ENCODE measurements around the gene FAAH. TPM values are rescaled to one million over a fixed set of nuclear protein-coding genes. Genes with fewer than 3 reads are reported as not detected.

The FAAH gene
- total and polyA plus RNA-seq, 2 of the 13 experiments (the other 11 are each of a cell fraction or from before 2014, with no cell fraction given), result 5.4 to 11.0 TPM

DNA sequence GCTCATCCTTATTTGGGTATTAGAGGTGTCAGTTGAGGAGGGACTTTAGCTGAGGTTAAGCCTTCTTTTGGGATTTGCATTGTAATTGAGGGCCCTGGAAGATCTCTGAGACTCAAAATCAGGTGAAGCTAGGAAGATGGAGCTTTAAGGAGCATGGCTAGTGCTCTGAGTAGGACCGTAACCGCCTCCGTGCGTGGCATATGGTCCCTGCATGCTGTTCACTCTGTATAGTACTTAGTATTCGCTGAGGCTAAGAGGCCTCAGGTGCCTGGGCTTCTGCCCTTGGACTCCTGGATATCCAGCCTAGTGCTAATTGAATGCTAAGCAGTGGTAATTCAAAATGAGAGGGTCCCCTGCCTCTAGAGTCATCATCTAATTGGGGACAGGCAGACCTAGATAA, 31.0 kb upstream of the FAAH start (continued):
- TF ChIP-seq, protein P1, sequence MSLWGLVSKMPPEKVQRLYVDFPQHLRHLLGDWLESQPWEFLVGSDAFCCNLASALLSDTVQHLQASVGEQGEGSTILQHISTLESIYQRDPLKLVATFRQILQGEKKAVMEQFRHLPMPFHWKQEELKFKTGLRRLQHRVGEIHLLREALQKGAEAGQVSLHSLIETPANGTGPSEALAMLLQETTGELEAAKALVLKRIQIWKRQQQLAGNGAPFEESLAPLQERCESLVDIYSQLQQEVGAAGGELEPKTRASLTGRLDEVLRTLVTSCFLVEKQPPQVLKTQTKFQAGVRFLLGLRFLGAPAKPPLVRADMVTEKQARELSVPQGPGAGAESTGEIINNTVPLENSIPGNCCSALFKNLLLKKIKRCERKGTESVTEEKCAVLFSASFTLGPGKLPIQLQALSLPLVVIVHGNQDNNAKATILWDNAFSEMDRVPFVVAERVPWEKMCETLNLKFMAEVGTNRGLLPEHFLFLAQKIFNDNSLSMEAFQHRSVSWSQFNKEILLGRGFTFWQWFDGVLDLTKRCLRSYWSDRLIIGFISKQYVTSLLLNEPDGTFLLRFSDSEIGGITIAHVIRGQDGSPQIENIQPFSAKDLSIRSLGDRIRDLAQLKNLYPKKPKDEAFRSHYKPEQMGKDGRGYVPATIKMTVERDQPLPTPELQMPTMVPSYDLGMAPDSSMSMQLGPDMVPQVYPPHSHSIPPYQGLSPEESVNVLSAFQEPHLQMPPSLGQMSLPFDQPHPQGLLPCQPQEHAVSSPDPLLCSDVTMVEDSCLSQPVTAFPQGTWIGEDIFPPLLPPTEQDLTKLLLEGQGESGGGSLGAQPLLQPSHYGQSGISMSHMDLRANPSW (CRISPR knock-in tag; IDR thresholded peaks at IDR 0.05; ENCODE audit: borderline replicate concordance), result no peak

DNA sequence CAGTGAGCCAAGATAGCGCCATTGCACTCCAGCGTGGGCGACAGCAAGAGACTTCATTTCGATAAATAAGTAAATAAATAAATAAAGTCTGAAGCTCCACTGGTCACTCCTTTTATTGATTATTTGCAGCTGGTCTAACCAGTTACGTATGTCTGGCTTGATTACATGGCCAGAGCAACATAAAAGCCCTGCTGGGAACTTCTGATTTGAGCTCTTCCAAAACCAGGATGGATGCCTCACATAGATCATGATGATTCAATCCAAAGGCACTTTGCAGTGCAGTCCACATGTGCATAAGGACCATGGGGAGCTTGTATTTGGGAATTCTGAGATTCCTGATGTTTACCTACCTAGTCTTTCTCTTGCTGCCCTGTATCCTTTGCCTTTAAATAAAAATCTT, 29.5 kb upstream of the FAAH start:
- ATAC-seq (no peak), FAIRE-seq (no peak), DNase-seq (ENCODE audit: low spot score) (no peak)
- no peaks in the 10 kb centered on the region for H3K27me3 ChIP-seq (ENCODE audit: control insufficient read depth in 1 of 2, insufficient read depth in 2 of 2, low read length in 2 of 2)
- H3K9me3 ChIP-seq (ENCODE audit: low read length), result no peaks in the 10 kb centered on the region
- no peak overlapping the region for H3K9ac ChIP-seq (ENCODE audit: insufficient read depth, low read depth, low read length)
- POLR2A ChIA-PET, result no interaction called here
- in situ Hi-C loops (cut with HindIII; ENCODE audit: extremely low pct_ligation_motif_present, low pct_unique_long_range_greater_than_20kb) (no loop called here), intact Hi-C loops (cut with micrococcal nuclease; ENCODE audit: unreplicated experiment) (no loop called here)
- no TSS peak for BruUV-seq (replicated peaks)
- peaks cover 11% of the 10 kb centered on the region for H3K4me1 ChIP-seq (ENCODE audit: insufficient read depth, low read length)
- no peak overlapping the region for H3K4me3 ChIP-seq (replicated peaks in 1 of 3; ENCODE audit: insufficient read depth in 1 of 3, low read depth in 2 of 3, low read length in 3 of 3)
- WGBS (ENCODE audit: low lambda C conversion rate), result 97% methylated on average over 5 of the region's 5 CpGs
- CTCF ChIA-PET (ENCODE audit: low intra/inter-chr PET ratio, low total read pairs), result no interaction called here
- no peak overlapping the region for H3K4me2 ChIP-seq (ENCODE audit: low read depth, low read length)
- no peak overlapping the region for H3K27ac ChIP-seq (ENCODE audit: extremely low read length, insufficient read depth, low read length)
- H3K36me3 ChIP-seq (replicated peaks in 1 of 2; ENCODE audit: control insufficient read depth in 1 of 2, insufficient read depth in 2 of 2, low read length in 2 of 2), result peaks cover 14 to 33% of the 10 kb centered on the region in 2 experiments
- H2AFZ ChIP-seq (ENCODE audit: low read length), result no peak overlapping the region
- H3K79me2 ChIP-seq (ENCODE audit: insufficient read depth, low read length), result no peaks in the 10 kb centered on the region
- H4K20me1 ChIP-seq (ENCODE audit: insufficient read depth, low read length), result no peaks in the 10 kb centered on the region
- TF ChIP-seq ARHGAP35 (CRISPR knock-in tag; IDR thresholded peaks at IDR 0.05; ENCODE audit: borderline replicate concordance) (no peak), SP140L (CRISPR knock-in tag; IDR thresholded peaks at IDR 0.05; ENCODE audit: borderline replicate concordance) (no peak), TSC22D2 (CRISPR knock-in tag; IDR thresholded peaks at IDR 0.05; ENCODE audit: borderline replicate concordance) (no peak), ZNF275 (CRISPR knock-in tag; IDR thresholded peaks at IDR 0.05; ENCODE audit: borderline replicate concordance) (no peak), SAFB2 (CRISPR knock-in tag; IDR thresholded peaks at IDR 0.05; ENCODE audit: borderline replicate concordance, low read depth) (no peak), ZNF850 (CRISPR knock-in tag; conservative IDR thresholded peaks at IDR 0.05) (no peak), ZBTB40 (IDR thresholded peaks at IDR 0.05) (no peak), ZBTB40 (CRISPR knock-in tag; IDR thresholded peaks at IDR 0.05) (no peak)
